CD4-positive, alpha-beta T cell (primary cell): ENCODE data around the gene NKIRAS2. TPM values are rescaled to one million over a fixed set of nuclear protein-coding genes. Genes with fewer than 3 reads are reported as not detected.

Experiments
- ATAC-seq: fragments of 200-7000 bp; cut with Tn5 transposase; one replicate; pipeline ENCODE4 v1.10.0; 2022; ENCODE audit warnings: mild to moderate bottlenecking; ENCODE audit not compliant: poor library complexity
- CTCF ChIA-PET: fragments of 350-600 bp; sonication (Branson Sonifier 250); formaldehyde crosslinking; loops from one replicate; lab custom pipeline; 2021; ENCODE audit warnings: antibody characterized with exemption, inconsistent platforms; lab: Charles Lee
- POLR2A ChIA-PET: fragments of 350-600 bp; sonication (Branson Sonifier 250); formaldehyde crosslinking; loops from one replicate; lab custom pipeline; 2021; ENCODE audit warnings: antibody characterized with exemption, inconsistent platforms; lab: Charles Lee
- DNase-seq, 14 experiments: peaks; one replicate each; pipeline ENCODE4 v3.0.0-alpha.2; 2013 to 2020; ENCODE audit warnings: mixed read lengths in 2 of 14
- H3K27ac ChIP-seq, 2 donors: one replicate each; pipeline versions ENCODE4 v1.5.1 to v1.7.0; 2013; ENCODE audit warnings: low read length in 2 of 2, low read depth in 1 of 2, mild to moderate bottlenecking in 1 of 2
- H3K27me3 ChIP-seq, 2 experiments: 1 replicate in 1 of 2; 2 replicates in 1 of 2; pipeline versions ENCODE4 v1.6.1 to v1.7.0; 2013; ENCODE audit warnings: low read length in 2 of 2, control low read depth in 1 of 2, mild to moderate bottlenecking in 1 of 2, moderate library complexity in 1 of 2; ENCODE audit not compliant: insufficient read depth in 2 of 2, control insufficient read depth in 1 of 2
- H3K36me3 ChIP-seq: one replicate; pipeline ENCODE4 v1.6.1; 2013; ENCODE audit warnings: low read length, control low read depth; ENCODE audit not compliant: insufficient read depth
- H3K4me1 ChIP-seq: one replicate; pipeline ENCODE4 v1.6.1; 2013; ENCODE audit warnings: low read length, control low read depth; ENCODE audit not compliant: insufficient read depth
- H3K4me3 ChIP-seq: one replicate; pipeline ENCODE4 v1.5.1; 2013; ENCODE audit warnings: mild to moderate bottlenecking, low read length, moderate library complexity
- H3K9me3 ChIP-seq, 2 experiments: 1 replicate in 1 of 2; 2 replicates in 1 of 2; pipeline versions ENCODE4 v1.6.1 to v1.7.0; 2013; ENCODE audit warnings: low read length in 2 of 2, mild to moderate bottlenecking in 2 of 2, control low read depth in 1 of 2, moderate library complexity in 1 of 2; ENCODE audit not compliant: control insufficient read depth in 1 of 2, insufficient read depth in 1 of 2
- H3K27ac Mint-ChIP-seq: one replicate; pipeline ENCODE4 v1.8.0; 2020; ENCODE audit warnings: mixed read lengths
- H3K27me3 Mint-ChIP-seq: one replicate; pipeline ENCODE4 v1.8.0; 2021; ENCODE audit warnings: mixed read lengths
- H3K36me3 Mint-ChIP-seq: one replicate; pipeline ENCODE4 v1.8.0; 2021; ENCODE audit warnings: low read depth, mixed read lengths
- H3K4me1 Mint-ChIP-seq: one replicate; pipeline ENCODE4 v1.8.0; 2021; ENCODE audit warnings: low read depth, mixed read lengths
- H3K4me3 Mint-ChIP-seq: one replicate; pipeline ENCODE4 v1.8.0; 2020; ENCODE audit warnings: mild to moderate bottlenecking, mixed read lengths
- H3K9me3 Mint-ChIP-seq: one replicate; pipeline ENCODE4 v1.8.0; 2020; ENCODE audit warnings: mixed read lengths
- CTCF ChIP-seq: fragments of 200-600 bp; IDR thresholded peaks from one replicate; pipeline ENCODE4 v1.8.0; 2022; ENCODE audit warnings: antibody characterized with exemption, mild to moderate bottlenecking
- intact Hi-C, 2 experiments: fragments of 100-400 bp; cut with DNase I in 1 of 2; cut with micrococcal nuclease in 1 of 2; formaldehyde crosslinking; loops; one replicate each; pipeline versions ENCODE4 v1.15.1 to v1.9.0; 2023 to 2025; cut with DNase I, micrococcal nuclease
- total RNA-seq, 174 experiments: library from RNA in 2 of 174; stranded (reverse) in 2 of 174; gene quantifications; one replicate each; pipeline ENCODE4 v1.2.3 and lab custom pipeline; 2021 to 2026

Gene NKIRAS2
- total RNA-seq, 2 experiments from 2014 or later: 12.5 to 12.9 TPM

- H3K9me3 ChIP-seq: no peaks in the 10 kb centered on the region
- intact Hi-C loops: no loop called here
- H3K36me3 ChIP-seq: peaks cover 85% of the 10 kb centered on the region
- H3K27me3 ChIP-seq: no peaks in the 10 kb centered on the region
- Mint-ChIP-seq H3K36me3 (peaks cover 89% of the 10 kb centered on the region), H3K4me1 (no peaks in the 10 kb centered on the region), H3K27me3 (no peaks in the 10 kb centered on the region), H3K27ac (no peak overlapping the region), H3K4me3 (no peak overlapping the region), H3K9me3 (no peaks in the 10 kb centered on the region)
- no peaks in the 10 kb centered on the region for H3K4me1 ChIP-seq
- no peak for ATAC-seq
- ChIA-PET CTCF (interaction anchor here (0.6 to 1.3 kb wide), 2 partner anchors 8 to 10 kb away, joined by 3 read pairs; no protein-coding TSS in a partner anchor), POLR2A (no interaction called here)
- DNase-seq: no peak
- TF ChIP-seq CTCF: no peak
- no peak overlapping the region for H3K27ac ChIP-seq
- no peak overlapping the region for H3K4me3 ChIP-seq
Measured at GRCh38 chr17:41996855-41997164, 23.1 kb upstream of the NKIRAS2 start.

GRCh38 chr17:41998497-41998896 lies 21.4 kb upstream of the NKIRAS2 start:
- H3K27me3 Mint-ChIP-seq: no peaks in the 10 kb centered on the region
- no peaks in the 10 kb centered on the region for H3K9me3 Mint-ChIP-seq
- intact Hi-C loops: no loop called here
- no peak overlapping the region for H3K4me3 Mint-ChIP-seq
- Histone ChIP-seq H3K27me3 (no peaks in the 10 kb centered on the region), H3K36me3 (peaks cover 88% of the 10 kb centered on the region), H3K4me3 (no peak overlapping the region), H3K9me3 (no peaks in the 10 kb centered on the region), H3K4me1 (no peaks in the 10 kb centered on the region), H3K27ac (no peak overlapping the region)
- ChIA-PET POLR2A (no interaction called here), CTCF (no interaction called here)
- peaks cover 89% of the 10 kb centered on the region for H3K36me3 Mint-ChIP-seq
- H3K27ac Mint-ChIP-seq: no peak overlapping the region
- H3K4me1 Mint-ChIP-seq: no peaks in the 10 kb centered on the region
- no peak for ATAC-seq
- DNase-seq: no peak
- TF ChIP-seq CTCF: no peak

GRCh38 chr17:42000413-42001133 lies 19.3 kb upstream of the NKIRAS2 start:
- Histone ChIP-seq H3K4me1 (no peaks in the 10 kb centered on the region), H3K36me3 (peaks cover 76% of the 10 kb centered on the region), H3K4me3 (no peak overlapping the region), H3K27ac (no peak overlapping the region), H3K9me3 (no peaks in the 10 kb centered on the region), H3K27me3 (no peaks in the 10 kb centered on the region)
- ATAC-seq (no peak), DNase-seq (no peak)
- peaks cover 82% of the 10 kb centered on the region for H3K36me3 Mint-ChIP-seq
- POLR2A ChIA-PET: no interaction called here
- H3K4me3 Mint-ChIP-seq: no peak overlapping the region
- TF ChIP-seq CTCF: no peak
- no peak overlapping the region for H3K27ac Mint-ChIP-seq
- H3K9me3 Mint-ChIP-seq: no peaks in the 10 kb centered on the region
- peaks cover 11% of the 10 kb centered on the region for H3K4me1 Mint-ChIP-seq
- CTCF ChIA-PET: no interaction called here
- intact Hi-C loops: no loop called here
- H3K27me3 Mint-ChIP-seq: no peaks in the 10 kb centered on the region
